Activated CD8-positive, alpha-beta memory T cell treated with anti-CD3 and anti-CD28 coated beads, Interleukin-2, amount 50 U/mL, for 24 hours (primary cell): ENCODE results near the gene RILP.

Experiments
- DNase-seq: peaks from one replicate; pipeline ENCODE4 v3.0.0-alpha.2; 2020; ENCODE audit errors: extremely low read depth

The RILP gene

GRCh38 chr17:1648173-1648962 is 1.3 kb downstream of the RILP start:
- DNase-seq: no peak

GRCh38 chr17:1647802-1648171 is 1.9 kb downstream of the RILP start:
- no peak for DNase-seq

GRCh38 chr17:1646199-1646875 is 3.3 kb downstream of the RILP start:
- no peak for DNase-seq

GRCh38 chr17:1645207-1646171 is 4.2 kb downstream of the RILP start, which contains the start of gene SCARF1:
Gene SCARF1, minus strand, starts transcription at chr17:1645732. Its CDS starts 35 bp downstream, at chr17:1645697.
- no peak for DNase-seq

GRCh38 chr17:1644493-1645206 is 5.0 kb downstream of the RILP start:
- DNase-seq: no peak

- no peak for DNase-seq
Observed at GRCh38 chr17:1643999-1644492, 5.6 kb downstream of the RILP start.

GRCh38 chr17:1643293-1643998 is 6.2 kb downstream of the RILP start:
- no peak for DNase-seq

GRCh38 chr17:1641065-1641403 is 8.6 kb downstream of the RILP start:
- DNase-seq: no peak

GRCh38 chr17:1640329-1641064 is 9.2 kb downstream of the RILP start:
- DNase-seq: no peak

- DNase-seq: no peak
Observed at GRCh38 chr17:1639549-1640180, 10.0 kb downstream of the RILP start.

GRCh38 chr17:1638624-1639300 is 10.9 kb downstream of the RILP start:
- no peak for DNase-seq

GRCh38 chr17:1638171-1638590 is 11.5 kb downstream of the RILP start:
- DNase-seq: no peak

- DNase-seq: no peak
Observed at GRCh38 chr17:1636732-1637285, 12.9 kb downstream of the RILP start.

- DNase-seq: no peak
Observed at GRCh38 chr17:1635675-1636465, 13.8 kb downstream of the RILP start.

- DNase-seq: no peak
Observed at GRCh38 chr17:1634841-1635650, 14.6 kb downstream of the RILP start.

GRCh38 chr17:1630662-1631061 is 19.0 kb downstream of the RILP start:
- no peak for DNase-seq
